Activated gamma-delta T cell treated with Interleukin-2 at 50 U/mL for 16 hours (primary cell): ENCODE data around the gene RRAGA.
"Not testable (repeated sequence)": the region's sequence is repeated elsewhere in the genome, so short reads cannot be mapped to it uniquely, and the experiment has no call there.

Experiments
- DNase-seq: peaks from one replicate; pipeline ENCODE4 v3.0.0-alpha.2; 2020

Gene RRAGA

DNA sequence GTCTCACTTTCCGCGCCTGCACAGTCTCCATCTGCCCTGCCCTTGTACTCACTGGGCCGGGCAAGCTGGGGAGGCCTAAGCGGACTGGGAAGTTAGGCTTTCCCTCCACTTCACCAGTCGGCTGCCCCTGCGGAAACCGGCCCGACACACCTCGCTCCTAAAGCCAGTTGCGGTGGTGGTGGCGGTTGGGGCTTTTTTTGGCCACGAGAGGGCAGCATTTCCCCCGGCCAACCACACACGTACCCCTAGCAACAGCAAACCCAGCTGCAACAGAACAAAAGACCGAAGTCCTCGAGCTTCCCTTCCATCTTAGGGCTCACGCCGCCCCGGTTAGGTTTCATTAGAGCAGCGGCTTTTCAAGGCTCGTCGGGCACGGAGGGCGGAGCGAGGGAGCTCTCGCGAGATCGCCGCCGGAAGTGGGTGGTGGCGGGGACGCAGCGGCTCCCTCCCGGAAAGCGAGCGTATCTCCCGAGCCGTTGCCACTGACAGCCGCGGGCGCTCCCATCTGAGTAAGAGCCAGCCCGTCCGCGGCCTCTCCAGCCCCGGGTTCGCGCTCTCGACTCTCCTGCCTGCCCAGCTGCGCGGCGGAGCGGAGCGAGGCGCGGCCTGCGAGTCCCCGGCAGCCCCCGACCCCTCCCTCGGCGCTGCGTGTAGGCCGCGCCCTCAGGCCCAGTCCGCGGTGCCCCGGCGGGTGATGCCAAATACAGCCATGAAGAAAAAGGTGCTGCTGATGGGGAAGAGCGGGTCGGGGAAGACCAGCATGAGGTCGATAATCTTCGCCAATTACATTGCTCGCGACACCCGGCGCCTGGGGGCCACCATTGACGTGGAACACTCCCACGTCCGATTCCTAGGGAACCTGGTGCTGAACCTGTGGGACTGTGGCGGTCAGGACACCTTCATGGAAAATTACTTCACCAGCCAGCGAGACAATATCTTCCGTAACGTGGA, at the start of gene RRAGA:
Gene RRAGA (plus strand): TSS at position 462 of the 951 bp plus-strand sequence. CDS start 233 bp downstream, at position 695.
- peak; percentile 93 for DNase-seq

DNA sequence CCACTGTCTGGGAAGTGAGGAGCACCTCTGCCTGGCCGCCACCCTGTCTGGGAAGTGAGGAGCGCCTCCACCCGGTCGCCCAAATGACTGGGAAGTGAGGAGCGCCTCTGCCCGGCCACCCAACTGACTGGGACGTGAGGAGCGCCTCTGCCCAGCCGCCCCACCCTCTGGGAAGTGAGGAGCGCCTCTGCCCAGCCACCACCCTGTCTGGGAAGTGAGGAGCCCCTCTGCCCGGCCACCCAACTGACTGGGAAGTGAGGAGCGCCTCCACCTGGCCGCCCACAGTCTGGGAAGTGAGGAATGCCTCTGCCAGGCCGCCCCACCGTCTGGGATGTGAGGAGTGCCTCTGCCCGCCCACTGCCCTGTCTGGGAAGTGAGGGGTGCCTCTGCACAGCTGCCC, 49.1 kb upstream of the RRAGA start:
- no peak for DNase-seq

DNA sequence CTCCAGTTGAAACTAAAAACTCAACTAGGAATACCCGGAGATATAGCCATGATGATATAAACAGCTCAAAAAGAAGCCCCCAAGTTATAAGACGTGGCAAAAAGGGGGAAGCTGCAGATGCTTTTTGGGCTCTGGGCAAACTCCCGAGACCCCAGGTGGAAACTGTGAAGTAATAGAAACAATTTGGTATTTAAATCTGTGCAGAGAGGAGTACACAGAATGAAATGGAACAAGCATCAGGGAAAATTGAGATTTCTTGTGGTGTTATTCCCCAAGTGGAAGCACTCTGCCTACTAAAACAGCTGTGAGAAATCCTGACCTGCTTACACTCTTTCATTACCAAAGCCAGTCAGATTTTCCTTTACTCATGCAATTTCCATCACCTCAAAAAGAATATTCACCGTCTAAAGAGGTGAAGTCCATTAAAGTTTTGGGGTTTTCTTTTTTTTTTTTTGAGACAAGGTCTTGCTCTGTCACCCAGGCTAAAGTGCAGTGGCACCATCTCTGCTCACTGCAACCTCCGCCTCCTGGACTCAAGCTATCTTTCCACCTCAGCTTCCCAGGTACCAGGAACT, 39.7 kb upstream of the RRAGA start:
- DNase-seq = no peak

DNA sequence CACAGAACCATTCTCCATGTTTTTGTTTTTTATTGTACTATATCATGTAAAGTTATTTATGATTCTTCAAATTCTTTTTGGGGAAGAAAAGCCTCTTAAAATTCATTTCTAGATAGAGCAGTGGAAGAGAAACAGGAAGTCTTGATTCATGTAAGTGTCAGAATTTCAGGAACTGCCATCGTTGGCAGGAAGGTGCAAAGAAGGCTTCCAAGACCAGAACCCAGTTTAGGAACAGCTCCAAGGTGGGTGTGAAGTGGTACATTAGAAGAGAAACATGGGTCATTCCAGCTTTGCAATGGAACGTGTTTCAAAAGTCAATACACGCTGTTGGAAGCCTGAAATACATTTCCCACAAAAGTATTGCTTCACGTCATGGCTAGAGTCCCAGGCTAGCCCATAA, 31.0 kb upstream of the RRAGA start:
- no peak for DNase-seq

DNA sequence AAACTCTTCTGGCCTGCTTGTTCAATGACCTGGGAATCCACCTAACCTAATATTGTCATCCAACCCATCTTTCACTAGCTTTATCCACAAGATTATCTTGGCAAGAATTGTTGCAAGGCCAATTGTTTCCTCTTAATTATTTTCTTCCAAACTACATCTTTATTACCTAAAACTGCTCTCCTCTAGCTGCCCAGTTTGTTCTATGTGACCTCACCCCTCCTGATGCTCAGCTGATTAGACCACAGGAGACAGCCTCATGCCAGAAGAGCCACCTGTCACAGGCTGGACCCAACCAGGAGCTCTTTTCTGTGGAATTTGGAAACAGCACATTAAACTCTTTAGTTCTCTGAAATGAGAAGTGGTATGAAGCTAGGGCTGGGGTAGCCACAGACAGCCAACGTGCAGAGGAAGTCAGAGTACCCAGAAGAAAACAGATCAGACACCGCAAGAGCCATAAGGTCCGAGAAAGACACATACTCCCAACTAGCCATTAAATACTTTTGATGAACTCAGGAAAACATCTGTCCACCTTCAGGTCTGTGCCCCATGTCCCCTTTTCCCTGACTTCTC, 28.3 kb upstream of the RRAGA start:
- DNase-seq = no peak

GRCh38 chr9:19021649-19022048, 27.6 kb upstream of the RRAGA start:
- not testable (repeated sequence) for DNase-seq

- no peak for DNase-seq
Observed at GRCh38 chr9:19022206-19022605, 27.0 kb upstream of the RRAGA start.

DNA sequence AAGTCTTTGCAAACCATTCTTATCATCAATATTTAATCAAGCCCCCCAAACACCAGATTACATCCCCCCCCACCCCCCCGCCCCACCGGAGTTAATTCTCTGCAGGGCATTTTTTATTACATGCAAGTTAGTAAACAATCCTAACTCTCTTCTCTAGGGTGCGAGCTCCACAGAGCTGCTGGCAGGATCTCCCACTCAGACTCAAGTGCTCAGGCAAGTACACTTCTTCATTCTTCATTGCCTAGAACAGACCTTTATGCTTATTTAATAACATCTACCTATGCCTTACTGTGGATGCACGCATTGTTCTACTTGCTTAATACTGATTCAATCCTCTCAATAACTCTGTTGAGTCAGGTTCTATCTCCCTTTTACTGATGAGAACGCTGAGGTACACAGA, 26.1 kb upstream of the RRAGA start:
- DNase-seq = no peak

GRCh38 chr9:19026375-19026774, 22.9 kb upstream of the RRAGA start:
- DNase-seq = no peak

DNA sequence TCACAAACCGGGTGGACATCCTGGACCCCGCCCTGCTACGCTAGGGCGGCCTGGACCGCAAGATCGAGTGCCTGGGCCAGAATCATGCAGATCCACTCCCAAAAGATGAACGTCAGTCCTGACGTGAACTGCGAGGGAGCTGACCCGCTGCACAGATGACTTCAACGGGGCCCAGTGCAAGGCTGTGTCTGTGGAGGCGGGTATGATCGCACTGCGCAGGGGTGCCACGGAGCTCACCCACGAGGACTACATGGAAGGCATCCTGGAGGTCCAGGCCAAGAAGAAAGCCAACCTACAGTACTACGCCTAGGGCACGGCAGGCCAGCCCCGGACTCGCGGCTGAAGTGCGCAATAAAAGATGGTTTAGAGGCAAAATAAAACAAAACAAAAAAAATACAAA, 21.4 kb upstream of the RRAGA start:
- no peak for DNase-seq

GRCh38 chr9:19028835-19029451, 20.3 kb upstream of the RRAGA start:
- no peak for DNase-seq

- no peak for DNase-seq
Observed at GRCh38 chr9:19030899-19031298, 18.3 kb upstream of the RRAGA start.

DNA sequence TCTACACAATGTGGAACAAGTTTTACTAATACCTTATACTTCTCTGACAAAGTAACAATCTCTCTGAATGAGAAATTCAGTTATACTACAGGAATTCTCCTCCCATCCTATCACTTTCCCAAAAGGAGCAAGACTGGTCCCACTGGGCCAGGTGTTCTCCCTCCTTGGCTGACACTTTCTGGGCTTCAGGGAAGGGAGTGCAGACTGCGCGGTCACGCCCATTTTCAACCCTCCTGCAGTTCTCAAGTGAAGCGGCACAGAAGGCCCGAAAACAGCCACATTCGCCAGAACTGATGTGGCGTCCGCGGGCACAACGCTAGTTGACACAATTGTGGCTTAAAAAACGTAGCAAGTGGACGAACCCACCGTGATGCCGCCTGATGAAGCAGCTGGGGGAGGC, 16.8 kb upstream of the RRAGA start:
- DNase-seq = no peak

DNA sequence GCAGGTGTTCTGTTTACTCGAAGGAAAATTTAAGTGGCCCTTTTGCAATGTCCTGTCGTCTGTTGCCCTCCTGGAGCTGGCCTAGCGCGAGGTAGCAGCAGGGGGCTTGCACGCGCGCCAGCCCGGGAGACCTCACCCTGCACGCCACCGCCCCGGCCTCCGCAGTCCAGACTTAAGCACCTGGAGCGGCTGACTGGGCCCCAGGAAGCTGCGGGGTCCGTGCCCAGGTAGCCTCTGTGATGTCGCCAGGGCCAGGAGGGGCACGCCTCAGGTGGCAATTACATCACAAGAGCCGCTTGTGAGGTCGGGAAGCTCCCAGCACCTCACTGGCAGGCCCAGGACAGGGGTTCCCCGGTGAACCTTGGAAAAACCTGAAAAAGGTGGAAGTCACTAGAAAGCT, 16.2 kb upstream of the RRAGA start, which contains the start of gene SAXO1:
Gene SAXO1 (minus strand): TSS at position 195 of the 400 bp plus-strand sequence. CDS start 301 bp downstream, outside the sequence.
- no peak for DNase-seq

GRCh38 chr9:19036611-19037010, 12.6 kb upstream of the RRAGA start:
- no peak for DNase-seq

DNA sequence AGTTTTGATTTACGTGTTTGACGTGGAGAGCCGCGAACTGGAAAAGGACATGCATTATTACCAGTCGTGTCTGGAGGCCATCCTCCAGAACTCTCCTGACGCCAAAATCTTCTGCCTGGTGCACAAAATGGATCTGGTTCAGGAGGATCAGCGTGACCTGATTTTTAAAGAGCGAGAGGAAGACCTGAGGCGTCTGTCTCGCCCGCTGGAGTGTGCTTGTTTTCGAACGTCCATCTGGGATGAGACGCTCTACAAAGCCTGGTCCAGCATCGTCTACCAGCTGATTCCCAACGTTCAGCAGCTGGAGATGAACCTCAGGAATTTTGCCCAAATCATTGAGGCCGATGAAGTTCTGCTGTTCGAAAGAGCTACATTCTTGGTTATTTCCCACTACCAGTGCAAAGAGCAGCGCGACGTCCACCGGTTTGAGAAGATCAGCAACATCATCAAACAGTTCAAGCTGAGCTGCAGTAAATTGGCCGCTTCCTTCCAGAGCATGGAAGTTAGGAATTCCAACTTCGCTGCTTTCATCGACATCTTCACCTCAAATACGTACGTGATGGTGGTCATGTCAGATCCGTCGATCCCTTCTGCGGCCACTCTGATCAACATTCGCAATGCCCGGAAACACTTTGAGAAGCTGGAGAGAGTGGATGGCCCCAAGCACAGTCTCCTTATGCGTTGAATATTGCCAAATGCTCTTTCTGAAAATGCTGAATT, 850 bp downstream of the RRAGA start:
- DNase-seq = no peak

DNA sequence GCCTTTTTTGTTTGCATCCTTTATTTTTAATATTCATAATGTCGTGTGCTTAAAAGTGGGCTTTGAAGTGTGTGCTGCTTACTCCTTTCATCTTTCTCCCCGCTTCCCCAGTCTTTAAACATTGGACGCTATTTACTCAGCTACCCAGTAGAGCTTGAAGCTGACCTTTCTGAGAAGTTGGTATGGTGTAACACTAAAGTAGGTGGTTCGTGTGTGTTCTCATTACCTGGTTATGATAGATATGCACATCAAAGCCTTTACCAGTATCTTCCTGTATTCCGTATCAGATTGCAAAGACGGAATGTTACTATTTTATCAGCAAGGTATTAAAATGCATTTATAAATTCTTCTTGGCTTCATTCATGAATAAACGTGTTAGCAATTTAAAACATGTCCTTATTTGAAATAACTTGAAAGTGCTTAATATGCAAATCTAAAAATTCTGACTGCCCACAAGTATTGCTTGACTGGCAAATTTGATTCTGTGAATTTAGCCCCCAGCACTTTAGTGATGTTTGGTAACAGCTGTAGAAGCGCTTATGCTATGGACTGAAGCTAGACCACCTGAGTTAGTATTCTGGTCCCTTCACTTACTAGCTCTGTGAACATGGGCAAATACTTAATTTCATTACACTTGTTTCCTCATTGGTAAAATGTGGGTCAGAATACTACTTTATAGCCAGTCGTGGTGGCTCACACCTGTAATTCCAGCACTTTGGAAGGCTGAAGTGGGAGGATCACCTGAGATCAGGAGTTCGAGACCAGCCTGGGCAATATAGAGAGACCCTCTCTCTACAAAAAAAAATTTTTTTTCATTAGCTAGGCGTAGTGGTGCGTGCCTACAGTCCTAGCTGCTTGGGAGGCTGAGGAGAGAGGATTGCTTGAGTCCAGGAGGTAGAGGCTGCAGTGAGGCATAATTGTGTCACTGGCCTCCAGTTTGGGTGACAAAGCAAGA, 1.7 kb downstream of the RRAGA start:
- DNase-seq = no peak

- no peak for DNase-seq
Observed at GRCh38 chr9:19057033-19057432, 7.8 kb downstream of the RRAGA start.

DNA sequence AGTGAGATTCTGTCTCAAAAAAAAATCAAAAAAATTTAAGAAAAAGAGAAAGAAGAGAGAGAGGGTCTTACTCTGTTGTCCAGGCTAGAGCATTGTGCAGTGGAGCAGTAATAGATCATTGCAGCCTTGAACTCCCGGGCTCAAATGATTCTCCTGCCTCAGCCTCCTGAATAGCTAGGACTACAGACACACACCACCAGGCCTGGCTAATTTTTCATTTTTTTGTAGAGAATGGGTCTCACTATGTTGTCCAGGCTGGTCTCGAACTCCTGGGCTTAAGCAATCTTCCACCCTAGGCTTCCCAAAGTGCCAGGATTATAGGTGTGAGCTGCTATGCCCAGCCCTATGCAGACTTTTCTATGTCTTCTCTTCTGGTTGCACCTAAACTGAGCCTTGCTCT, 25.0 kb downstream of the RRAGA start:
- DNase-seq = no peak

DNA sequence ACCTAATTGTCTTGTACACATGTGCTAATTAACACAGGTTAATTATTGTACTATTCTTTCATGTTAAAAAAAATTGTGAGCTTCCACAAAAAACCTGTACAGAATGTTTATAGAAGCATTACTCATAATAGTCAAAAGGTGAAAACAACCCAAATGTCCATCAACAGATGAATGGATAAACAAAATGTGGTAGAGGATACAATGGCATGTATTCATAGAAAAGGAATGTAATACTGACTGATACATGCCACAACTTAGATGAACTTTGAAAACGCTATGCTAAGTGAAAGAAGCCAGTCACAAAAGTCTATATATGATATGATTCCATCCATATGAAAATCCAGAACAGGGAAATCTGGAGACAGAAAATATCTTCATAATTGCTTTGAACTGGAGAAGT, 25.6 kb downstream of the RRAGA start:
- no peak for DNase-seq

DNA sequence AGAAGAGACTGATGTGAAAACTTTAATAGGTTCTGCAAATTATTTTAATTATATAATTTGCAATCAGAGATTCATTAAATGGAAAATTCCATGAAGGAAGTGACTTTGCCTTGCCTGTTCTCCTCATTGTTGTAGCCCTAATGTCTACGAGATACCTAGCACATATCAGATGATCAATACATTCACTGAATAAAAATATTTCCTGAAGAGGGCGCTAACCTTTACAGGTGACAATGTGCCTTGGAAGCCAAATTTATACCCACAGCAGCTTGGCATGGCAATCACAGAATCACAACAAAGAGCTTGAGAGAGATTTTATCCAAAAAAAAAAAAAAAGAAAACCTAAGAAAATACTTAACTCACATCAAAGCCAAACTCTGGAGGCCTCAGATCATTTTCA, 36.1 kb downstream of the RRAGA start:
- DNase-seq = no peak
